LNCAP (cell line): ENCODE data around the gene NRP2.

Experiments used
- TF ChIP-seq, protein P1 (sequence below): fragments of 450-650 bp; IDR thresholded peaks from 2 replicates; pipeline ENCODE4 v1.5.1; 2017; ENCODE audit warnings: mild to moderate bottlenecking

NRP2 gene

DNA sequence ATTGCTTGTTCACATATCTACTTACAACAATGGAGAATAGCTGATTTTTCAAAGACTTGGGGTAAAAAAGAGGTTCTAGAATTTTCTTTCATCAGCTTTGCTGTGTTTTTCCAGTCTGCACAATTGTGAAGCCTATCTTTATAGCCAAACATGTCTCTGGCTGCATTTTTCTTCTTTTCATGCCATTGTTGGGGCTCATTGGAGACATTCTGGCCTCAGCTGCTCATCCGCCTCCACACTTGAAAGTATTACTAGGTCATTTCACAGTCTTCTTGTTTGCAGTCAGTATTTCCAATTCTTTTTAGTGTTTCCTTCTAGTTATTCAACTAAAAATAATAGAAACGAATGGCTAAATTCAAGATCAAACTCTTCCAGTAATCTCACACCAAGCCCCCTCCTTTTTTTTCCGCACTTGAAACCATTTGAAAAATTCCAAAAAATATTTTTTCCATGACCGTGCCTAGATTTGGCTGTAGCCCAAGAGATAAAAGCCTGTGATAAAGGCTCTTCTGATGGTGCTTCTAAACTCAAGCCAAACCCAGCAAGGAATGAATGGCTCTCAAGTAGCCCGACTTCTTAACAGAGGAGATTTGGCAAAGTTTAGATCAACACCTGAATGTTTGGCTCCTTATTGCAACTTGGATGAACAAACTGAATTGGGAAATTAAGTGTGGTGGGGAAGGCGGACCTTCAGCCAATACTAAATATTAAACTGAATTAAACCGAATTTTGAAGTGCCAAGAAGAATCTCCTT lies 103.4 kb downstream of the NRP2 start:
- TF ChIP-seq, protein P1, sequence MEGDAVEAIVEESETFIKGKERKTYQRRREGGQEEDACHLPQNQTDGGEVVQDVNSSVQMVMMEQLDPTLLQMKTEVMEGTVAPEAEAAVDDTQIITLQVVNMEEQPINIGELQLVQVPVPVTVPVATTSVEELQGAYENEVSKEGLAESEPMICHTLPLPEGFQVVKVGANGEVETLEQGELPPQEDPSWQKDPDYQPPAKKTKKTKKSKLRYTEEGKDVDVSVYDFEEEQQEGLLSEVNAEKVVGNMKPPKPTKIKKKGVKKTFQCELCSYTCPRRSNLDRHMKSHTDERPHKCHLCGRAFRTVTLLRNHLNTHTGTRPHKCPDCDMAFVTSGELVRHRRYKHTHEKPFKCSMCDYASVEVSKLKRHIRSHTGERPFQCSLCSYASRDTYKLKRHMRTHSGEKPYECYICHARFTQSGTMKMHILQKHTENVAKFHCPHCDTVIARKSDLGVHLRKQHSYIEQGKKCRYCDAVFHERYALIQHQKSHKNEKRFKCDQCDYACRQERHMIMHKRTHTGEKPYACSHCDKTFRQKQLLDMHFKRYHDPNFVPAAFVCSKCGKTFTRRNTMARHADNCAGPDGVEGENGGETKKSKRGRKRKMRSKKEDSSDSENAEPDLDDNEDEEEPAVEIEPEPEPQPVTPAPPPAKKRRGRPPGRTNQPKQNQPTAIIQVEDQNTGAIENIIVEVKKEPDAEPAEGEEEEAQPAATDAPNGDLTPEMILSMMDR = no peak

DNA sequence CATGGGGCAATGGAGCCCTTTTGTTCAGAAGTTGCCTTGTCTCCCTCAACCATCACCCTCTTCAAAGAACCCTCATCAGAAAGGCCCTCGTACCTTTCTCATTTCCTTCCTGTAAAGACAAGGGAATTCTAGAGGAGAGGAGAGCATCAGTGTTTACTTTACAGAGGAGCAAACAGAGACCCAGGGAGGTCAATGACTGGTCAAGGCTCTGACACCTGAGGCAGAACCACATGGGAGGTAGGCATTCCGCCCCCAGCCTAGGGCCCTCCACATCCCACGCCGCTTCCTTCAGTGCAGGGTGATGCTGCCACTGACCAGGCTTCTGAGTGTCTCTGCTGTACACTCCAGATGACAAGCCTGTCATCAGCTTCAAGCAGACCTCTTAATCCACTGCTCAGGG lies 104.7 kb downstream of the NRP2 start:
- TF ChIP-seq, protein P1 = no peak

DNA sequence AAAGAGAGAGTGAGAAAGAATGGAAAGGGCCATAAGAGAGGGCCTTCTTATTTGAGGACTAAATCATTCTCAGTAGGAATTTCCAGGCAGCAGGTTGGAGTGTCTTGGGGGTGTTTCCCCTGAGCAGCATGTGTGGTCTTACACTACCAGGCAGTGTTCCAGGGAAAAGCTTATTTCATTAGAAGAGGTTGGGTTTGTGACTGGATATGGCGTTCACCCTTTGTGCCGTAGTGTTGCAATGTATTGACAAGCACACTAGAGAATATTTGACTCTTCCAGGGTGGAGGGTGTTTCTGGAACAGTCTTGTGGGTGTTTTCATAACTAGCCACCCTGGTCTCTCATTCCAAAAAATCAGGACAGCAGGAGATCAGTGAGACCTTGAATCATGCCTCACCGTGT lies 105.5 kb downstream of the NRP2 start:
- TF ChIP-seq, protein P1 = no peak

DNA sequence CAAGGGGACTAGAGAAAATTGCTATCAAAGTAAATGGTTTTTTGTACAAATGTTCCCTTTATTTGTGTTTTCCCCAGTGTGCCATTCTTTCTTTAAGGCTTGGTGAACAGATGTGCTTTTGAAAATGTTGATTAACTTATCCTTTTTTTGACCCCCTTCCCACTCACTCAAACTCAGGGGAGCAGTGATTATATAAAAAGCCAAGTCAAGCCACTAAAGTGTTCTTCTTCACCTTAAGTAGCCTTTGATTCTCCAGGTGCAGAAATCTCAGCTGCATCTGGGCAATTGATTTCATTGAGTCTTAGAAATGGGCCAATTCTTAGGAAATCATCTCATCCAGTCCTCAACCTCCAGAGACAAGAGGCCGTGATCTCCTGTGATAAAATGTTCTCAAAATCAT lies 107.6 kb downstream of the NRP2 start:
- TF ChIP-seq, protein P1 = no peak

DNA sequence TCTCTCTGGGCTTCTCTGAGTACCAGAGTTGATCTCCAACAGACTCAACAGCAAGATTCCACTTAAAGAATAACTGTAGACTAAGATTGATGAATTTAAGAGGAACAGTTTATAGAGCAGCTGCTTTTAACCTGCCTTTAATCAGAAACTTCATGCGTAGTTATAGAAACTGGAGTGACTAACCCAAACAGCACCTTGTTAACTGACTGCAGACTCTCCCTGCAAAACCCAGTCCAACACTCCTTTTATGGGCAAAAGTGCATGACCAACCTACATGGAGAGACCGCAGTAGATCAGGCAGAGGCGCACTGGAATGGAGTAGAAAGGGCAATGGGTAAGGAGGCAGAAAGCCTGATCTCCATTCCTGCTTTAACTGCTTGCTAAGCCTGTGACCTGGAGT lies 110.6 kb downstream of the NRP2 start:
- TF ChIP-seq, protein P1 = no peak

DNA sequence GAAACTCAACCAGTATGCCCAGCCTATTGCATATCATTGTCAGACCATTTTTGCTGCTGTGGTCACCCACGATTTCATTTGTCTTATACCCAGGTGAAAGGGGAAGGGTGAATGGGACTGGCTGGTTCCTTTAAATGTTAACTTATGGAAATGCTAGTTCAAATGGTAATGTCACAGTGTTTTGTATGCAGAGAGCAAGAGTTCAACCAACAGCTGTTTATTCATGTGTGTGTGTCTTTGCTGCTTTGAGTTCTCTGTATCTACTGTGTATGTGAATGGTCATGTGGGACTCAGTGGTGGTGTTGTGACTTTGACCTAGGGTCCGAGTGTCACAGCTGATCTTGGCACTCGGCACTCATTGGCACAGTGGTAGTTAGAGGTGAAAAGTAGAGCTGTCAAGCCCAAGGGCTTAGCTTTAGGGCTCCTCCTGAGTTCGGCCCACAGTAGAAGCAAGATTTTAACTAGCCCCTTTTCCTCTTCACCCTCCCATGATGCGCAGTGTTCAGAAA lies 114.6 kb downstream of the NRP2 start:
- TF ChIP-seq, protein P1 = no peak

DNA sequence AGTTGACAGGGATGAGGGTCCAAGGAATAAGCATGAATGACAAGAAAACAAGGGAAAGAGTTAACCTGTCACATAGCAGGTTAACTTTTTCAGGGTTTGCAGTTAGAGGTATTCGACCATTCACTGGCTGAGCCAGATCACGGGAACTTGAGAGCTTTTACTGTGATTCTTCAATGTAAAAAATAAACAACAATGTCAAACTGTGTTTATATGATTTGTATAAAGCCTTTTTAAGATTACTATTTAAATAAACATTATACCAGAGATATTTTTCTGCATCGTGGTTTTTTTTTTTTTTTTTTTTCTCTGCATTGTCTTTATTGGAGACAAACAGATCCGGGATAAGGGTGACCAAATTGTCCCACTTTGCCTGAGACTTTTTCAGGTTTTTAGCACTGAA lies 115.6 kb downstream of the NRP2 start:
- TF ChIP-seq, protein P1 = no peak
